ENCODE measurements around the gene CDC16. TPM values are rescaled to one million over a fixed set of nuclear protein-coding genes. Genes with fewer than 3 reads are reported as not detected.
"Not testable (repeated sequence)": the region's sequence is repeated elsewhere in the genome, so short reads cannot be mapped to it uniquely, and the experiment has no call there.

Gene CDC16
- total and polyA plus RNA-seq, 10 donors: 50.1 to 75.8 (median 67.3) TPM

- no peak for DNase-seq
- intact Hi-C loops (cut with DNase I; ENCODE audit: low total_unique reads): no loop called here
- peaks cover 0 to 2% (median 0%) of the 10 kb centered on the region in 8 donors for H3K9me3 ChIP-seq
Observed at GRCh38 chr13:114196629-114197028, 38.1 kb upstream of the CDC16 start.

GRCh38 chr13:114198556-114198955 lies 36.1 kb upstream of the CDC16 start:
- Histone ChIP-seq H3K27me3 (replicated peaks in 1 of 7) (peaks cover 0 to 14% (median 0%) of the 10 kb centered on the region in 7 donors), H3K4me3 (no peak overlapping the region), H3K4me1 (peaks cover 0 to 7% (median 0%) of the 10 kb centered on the region in 6 donors), H3K27ac (no peak overlapping the region), H3K9me3 (peaks cover 0 to 2% (median 0%) of the 10 kb centered on the region in 8 donors), H3K36me3 (no peaks in the 10 kb centered on the region)
- intact Hi-C loops (cut with DNase I; ENCODE audit: low total_unique reads): no loop called here
- DNase-seq: no peak
- TF ChIP-seq CTCF (IDR thresholded peaks at IDR 0.05 in 8 of 11, conservative IDR thresholded peaks at IDR 0.05 in 3 of 11): no peak
- TF ChIP-seq POLR2AphosphoS5 (IDR thresholded peaks at IDR 0.05): no peak
- no peak for TF ChIP-seq POLR2A (IDR thresholded peaks at IDR 0.05)
- 76 to 97% (median 94%) methylated on average over 9 to 47 of the region's 47 CpGs for WGBS, 5 donors

More at GRCh38 chr13:114196629-114197028, 38.1 kb upstream of the CDC16 start:
- Histone ChIP-seq H3K36me3 (no peaks in the 10 kb centered on the region), H3K4me3 (no peak overlapping the region), H3K27ac (no peak overlapping the region), H3K4me1 (peaks cover 0 to 7% (median 0%) of the 10 kb centered on the region in 6 donors), H3K27me3 (replicated peaks in 1 of 7) (peaks cover 0 to 14% (median 0%) of the 10 kb centered on the region in 7 donors)
- TF ChIP-seq POLR2A (IDR thresholded peaks at IDR 0.05): no peak
- no peak for TF ChIP-seq CTCF (IDR thresholded peaks at IDR 0.05 in 8 of 11, conservative IDR thresholded peaks at IDR 0.05 in 3 of 11)
- TF ChIP-seq POLR2AphosphoS5 (IDR thresholded peaks at IDR 0.05): no peak
- WGBS, 5 donors: 81 to 86% (median 82%) methylated on average over 5 of the region's 5 CpGs

DNA sequence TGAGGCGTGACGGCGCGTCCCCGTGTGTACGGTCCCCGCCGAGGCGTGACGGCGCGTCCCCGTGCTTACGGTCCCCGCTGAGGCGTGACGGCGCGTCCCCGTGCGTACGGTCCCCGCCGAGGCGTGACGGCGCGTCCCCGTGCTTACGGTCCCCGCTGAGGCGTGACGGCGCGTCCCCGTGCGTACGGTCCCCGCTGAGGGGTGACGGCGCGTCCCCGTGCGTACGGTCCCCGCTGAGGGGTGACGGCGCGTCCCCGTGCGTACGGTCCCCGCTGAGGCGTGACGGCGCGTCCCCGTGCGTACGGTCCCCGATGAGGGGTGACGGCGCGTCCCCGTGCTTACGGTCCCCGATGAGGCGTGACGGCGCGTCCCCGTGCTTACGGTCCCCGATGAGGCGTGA lies 35.2 kb upstream of the CDC16 start:
- H3K4me3 ChIP-seq; H3K27ac ChIP-seq; H3K4me1 ChIP-seq; H3K36me3 ChIP-seq; intact Hi-C loops (cut with DNase I; ENCODE audit: low total_unique reads); DNase-seq; H3K9me3 ChIP-seq: not testable (repeated sequence)
- 23 to 76% (median 53%) methylated on average over 31 to 66 of the region's 75 CpGs for WGBS, 5 donors
- peaks cover 0 to 14% (median 0%) of the 10 kb centered on the region in 7 donors for H3K27me3 ChIP-seq (replicated peaks in 1 of 7)

GRCh38 chr13:114199954-114200353 lies 34.7 kb upstream of the CDC16 start:
- WGBS, 5 donors: 35 to 81% (median 72%) methylated on average over 15 to 42 of the region's 42 CpGs
- Histone ChIP-seq H3K4me1 (peaks cover 0 to 1% (median 0%) of the 10 kb centered on the region in 6 donors), H3K9me3 (peaks cover 0 to 2% (median 0%) of the 10 kb centered on the region in 8 donors), H3K36me3 (no peaks in the 10 kb centered on the region), H3K27ac (no peak overlapping the region), H3K4me3 (no peak overlapping the region), H3K27me3 (replicated peaks in 1 of 7) (peaks cover 0 to 14% (median 0%) of the 10 kb centered on the region in 7 donors)
- intact Hi-C loops (cut with DNase I; ENCODE audit: low total_unique reads): no loop called here
- TF ChIP-seq CTCF (IDR thresholded peaks at IDR 0.05 in 8 of 11, conservative IDR thresholded peaks at IDR 0.05 in 3 of 11) (no peak), POLR2AphosphoS5 (IDR thresholded peaks at IDR 0.05) (no peak), POLR2A (IDR thresholded peaks at IDR 0.05) (no peak)
- DNase-seq: no peak
